H1 (cell line): ENCODE measurements around the gene PDE4B. TPM values are rescaled to one million over a fixed set of nuclear protein-coding genes. Genes with fewer than 3 reads are reported as not detected.
A peak's percentile ranks its signal among the peaks of the same experiment; 100 is the strongest.

Experiments
- CTCF ChIA-PET: fragments of 300-600 bp; sonication (Branson Sonifier 250); formaldehyde crosslinking; loops from one replicate; lab custom pipeline; 2021; ENCODE audit not compliant: partially characterized antibody; lab: Charles Lee
- POLR2A ChIA-PET: fragments of 300-600 bp; sonication (Branson Sonifier 250); formaldehyde crosslinking; loops from one replicate; lab custom pipeline; 2021; ENCODE audit warnings: inconsistent platforms; ENCODE audit not compliant: partially characterized antibody; lab: Charles Lee
- DNase-seq, 2 experiments: peaks; one replicate each; pipeline versions ENCODE4 v3.0.0 to v3.0.0-alpha.2; 2010 to 2022; ENCODE audit warnings: low spot score in 2 of 2, low read depth in 1 of 2, mixed read lengths in 1 of 2
- FAIRE-seq: peaks from 2 replicates; lab custom pipeline; 2011; peaks lifted over from hg19 to GRCh38; lab: Jason Lieb, UNC
- H2AFZ ChIP-seq: 2 replicates; pipeline ENCODE4 v1.8.1; 2012; ENCODE audit warnings: low read length, inconsistent platforms
- H2AK5ac ChIP-seq: 2 replicates; pipeline ENCODE4 v1.6.1; 2013; ENCODE audit warnings: low read depth, low read length
- H2BK120ac ChIP-seq: replicated peaks from 2 replicates; pipeline ENCODE3; 2013; ENCODE audit warnings: low read depth, low read length, inconsistent platforms
- H2BK12ac ChIP-seq: 2 replicates; pipeline ENCODE4 v1.6.1; 2013; ENCODE audit warnings: low read depth, low read length
- H2BK15ac ChIP-seq: 2 replicates; pipeline ENCODE4 v1.6.1; 2013; ENCODE audit warnings: low read length
- H2BK20ac ChIP-seq: 2 replicates; pipeline ENCODE4 v1.6.1; 2013; ENCODE audit warnings: low read length
- H2BK5ac ChIP-seq: 2 replicates; pipeline ENCODE4 v1.6.1; 2013; ENCODE audit warnings: low read depth, low read length
- H3K14ac ChIP-seq: 2 replicates; pipeline ENCODE4 v1.6.1; 2013; ENCODE audit warnings: inconsistent platforms; ENCODE audit not compliant: insufficient read length
- H3K18ac ChIP-seq: 2 replicates; pipeline ENCODE4 v1.6.1; 2013; ENCODE audit warnings: low read length; ENCODE audit errors: extremely low read depth
- H3K23ac ChIP-seq: 2 replicates; pipeline ENCODE4 v1.6.1; 2013; ENCODE audit warnings: inconsistent platforms; ENCODE audit not compliant: insufficient read length
- H3K23me2 ChIP-seq: 2 replicates; pipeline ENCODE4 v1.6.1; 2013; ENCODE audit warnings: low read depth, low read length
- H3K27ac ChIP-seq: 2 replicates; pipeline ENCODE4 v1.6.1; 2011; ENCODE audit warnings: low read depth, low read length, inconsistent platforms
- H3K27me3 ChIP-seq, 4 experiments: replicated peaks in 1 of 4; 1 replicate in 1 of 4; 2 replicates in 3 of 4; pipeline versions ENCODE4 v1.6.1 to v1.8.1; 2011 to 2013; ENCODE audit warnings: low read length in 3 of 4, mild to moderate bottlenecking in 3 of 4, inconsistent platforms in 2 of 4, mixed read lengths in 2 of 4, moderate library complexity in 1 of 4; ENCODE audit not compliant: control insufficient read depth in 3 of 4, insufficient read depth in 3 of 4; ENCODE audit errors: extremely low read depth in 1 of 4
- H3K36me3 ChIP-seq, 4 experiments: 2 replicates each; pipeline versions ENCODE4 v1.6.1 to v1.8.1; 2011 to 2013; ENCODE audit warnings: mild to moderate bottlenecking in 4 of 4, low read length in 3 of 4, moderate library complexity in 2 of 4, control low read depth in 1 of 4, inconsistent platforms in 1 of 4; ENCODE audit not compliant: insufficient read depth in 4 of 4, control insufficient read depth in 2 of 4
- H3K4ac ChIP-seq: replicated peaks from 2 replicates; pipeline ENCODE3; 2013; ENCODE audit warnings: low read length, low read depth, mixed read lengths, inconsistent platforms; ENCODE audit not compliant: insufficient read length
- H3K4me1 ChIP-seq, 4 experiments: replicated peaks in 1 of 4; 1 replicate in 1 of 4; 2 replicates in 3 of 4; pipeline versions ENCODE4 v1.6.1 to v1.8.1; 2011 to 2013; ENCODE audit warnings: low read length in 3 of 4, inconsistent platforms in 2 of 4, mixed read lengths in 1 of 4; ENCODE audit not compliant: insufficient read depth in 4 of 4, control insufficient read depth in 3 of 4
- H3K4me2 ChIP-seq, 2 experiments: 2 replicates each; pipeline versions ENCODE4 v1.6.1 to v1.8.1; 2011 to 2013; ENCODE audit warnings: low read depth in 2 of 2, low read length in 2 of 2, control low read depth in 1 of 2, inconsistent platforms in 1 of 2, mild to moderate bottlenecking in 1 of 2; ENCODE audit not compliant: insufficient read depth in 1 of 2
- H3K4me3 ChIP-seq, 4 experiments: fragments of 200-600, 300-600 bp in 1 of 4; sonication (generic), shearing (Covaris generic), sonication (Bioruptor Twin) in 1 of 4; 2 replicates each; pipeline versions ENCODE4 v1.5.1 to v1.8.1; 2011 to 2016; ENCODE audit warnings: low read length in 4 of 4, low read depth in 3 of 4, control low read depth in 2 of 4, inconsistent platforms in 2 of 4, mild to moderate bottlenecking in 2 of 4, mixed read lengths in 1 of 4, moderate library complexity in 1 of 4; ENCODE audit not compliant: insufficient read depth in 2 of 4; ENCODE audit errors: extremely low read depth in 1 of 4
- H3K56ac ChIP-seq: replicated peaks from 2 replicates; pipeline ENCODE3; 2013; ENCODE audit warnings: low read depth, mild to moderate bottlenecking, mixed read lengths, low read length, inconsistent platforms; ENCODE audit not compliant: insufficient read length
- H3K79me1 ChIP-seq: 2 replicates; pipeline ENCODE4 v1.6.1; 2013; ENCODE audit warnings: low read depth, low read length, control low read depth
- H3K79me2 ChIP-seq, 2 experiments: 2 replicates each; pipeline versions ENCODE4 v1.6.1 to v1.8.1; 2012 to 2013; ENCODE audit warnings: low read length in 2 of 2, mild to moderate bottlenecking in 2 of 2, inconsistent platforms in 1 of 2; ENCODE audit not compliant: insufficient read depth in 2 of 2, control insufficient read depth in 1 of 2
- H3K9ac ChIP-seq, 4 experiments: replicated peaks in 1 of 4; 1 replicate in 1 of 4; 2 replicates in 3 of 4; pipeline versions ENCODE4 v1.6.1 to v1.8.1; 2011 to 2013; ENCODE audit warnings: low read depth in 3 of 4, low read length in 3 of 4, control low read depth in 2 of 4, mild to moderate bottlenecking in 2 of 4, moderate library complexity in 2 of 4, inconsistent platforms in 1 of 4; ENCODE audit errors: extremely low read depth in 1 of 4
- H3K9me3 ChIP-seq, 2 experiments: 2 replicates each; pipeline versions ENCODE4 v1.6.1 to v1.8.1; 2012 to 2013; ENCODE audit warnings: mild to moderate bottlenecking in 2 of 2, moderate library complexity in 2 of 2, control low read depth in 1 of 2, inconsistent platforms in 1 of 2, low read depth in 1 of 2, low read length in 1 of 2, mixed read lengths in 1 of 2; ENCODE audit not compliant: insufficient read depth in 2 of 2
- H4K20me1 ChIP-seq, 2 experiments: replicated peaks in 1 of 2; 2 replicates each; pipeline versions ENCODE3 to v1.8.1; 2011 to 2013; ENCODE audit warnings: inconsistent platforms in 2 of 2, low read length in 2 of 2, mild to moderate bottlenecking in 1 of 2; ENCODE audit not compliant: insufficient read depth in 2 of 2, control insufficient read depth in 1 of 2
- H4K5ac ChIP-seq: 2 replicates; pipeline ENCODE4 v1.6.1; 2013; ENCODE audit warnings: low read length, low read depth, mixed read lengths, inconsistent platforms; ENCODE audit not compliant: insufficient read length
- H4K8ac ChIP-seq: 2 replicates; pipeline ENCODE4 v1.8.0; 2013; ENCODE audit warnings: mild to moderate bottlenecking, moderate library complexity, low read length, inconsistent platforms; ENCODE audit not compliant: insufficient read depth; ENCODE audit errors: extremely low read depth
- H4K91ac ChIP-seq: replicated peaks from 2 replicates; pipeline ENCODE3; 2013; ENCODE audit warnings: low read length, mixed read lengths, inconsistent platforms; ENCODE audit not compliant: insufficient read length
- BACH1 ChIP-seq: IDR thresholded peaks from 2 replicates; pipeline ENCODE4 v1.6.1; 2012; ENCODE audit warnings: low read length, improper control_type of control experiment
- CHD1 ChIP-seq: IDR thresholded peaks from 2 replicates; pipeline ENCODE4 v1.6.1; 2012; ENCODE audit warnings: low read depth, low read length, improper control_type of control experiment
- CTBP2 ChIP-seq: IDR thresholded peaks from 2 replicates; pipeline ENCODE4 v1.7.0; 2011; ENCODE audit warnings: borderline replicate concordance, mild to moderate bottlenecking, moderate library complexity, mixed read lengths, low read length; ENCODE audit not compliant: insufficient read depth, insufficient read length
- KDM1A ChIP-seq: fragments of 200-600, 300-600 bp; sonication (generic); IDR thresholded peaks from 2 replicates; pipeline ENCODE4 v1.7.1; 2016; ENCODE audit warnings: mild to moderate bottlenecking, low read length, borderline replicate concordance
- KDM5A ChIP-seq: fragments of 200-600 bp; IDR thresholded peaks from 2 replicates; pipeline ENCODE4 v1.7.1; 2012; ENCODE audit warnings: mild to moderate bottlenecking, low read length, inconsistent platforms, mixed read lengths
- NRF1 ChIP-seq: IDR thresholded peaks from 2 replicates; pipeline ENCODE4 v1.6.1; 2011; ENCODE audit warnings: mild to moderate bottlenecking, low read depth, low read length, improper control_type of control experiment
- POLR2AphosphoS5 ChIP-seq: IDR thresholded peaks from 2 replicates; pipeline ENCODE4 v1.6.1; 2011; ENCODE audit warnings: low read depth, low read length
- RBBP5 ChIP-seq: IDR thresholded peaks from 2 replicates; pipeline ENCODE4 v1.7.1; 2012; ENCODE audit warnings: low read depth, mild to moderate bottlenecking, inconsistent platforms, low read length, moderate library complexity, borderline replicate concordance
- RFX5 ChIP-seq: IDR thresholded peaks from 2 replicates; pipeline ENCODE4 v1.6.1; 2011; ENCODE audit warnings: low read depth, low read length, improper control_type of control experiment, borderline replicate concordance
- SIRT6 ChIP-seq: IDR thresholded peaks from one replicate; pipeline ENCODE4 v1.7.1; 2012; ENCODE audit warnings: low read length, inconsistent platforms
- SRF ChIP-seq: IDR thresholded peaks from 2 replicates; pipeline ENCODE4 v1.6.1; 2011; ENCODE audit warnings: mild to moderate bottlenecking, low read depth, low read length, moderate library complexity
- TAF1 ChIP-seq: IDR thresholded peaks from 2 replicates; pipeline ENCODE4 v1.6.1; 2011; ENCODE audit warnings: mild to moderate bottlenecking, low read depth, low read length
- WGBS, 2 experiments: shearing (Covaris generic) in 1 of 2; methylation state at CpG; one replicate each; pipeline versions ENCODE4 v1.1.6 to v1.1.7; 2013 to 2015; ENCODE audit warnings: low lambda C conversion rate in 2 of 2, mixed read lengths in 2 of 2, inconsistent platforms in 1 of 2, low coverage in 1 of 2, missing lambda C conversion rate in 1 of 2; ENCODE audit not compliant: insufficient replicate concordance in 2 of 2, insufficient coverage in 1 of 2, insufficient read length in 1 of 2; ENCODE audit errors: extremely low coverage in 1 of 2, missing lambda C conversion rate in 1 of 2; 5-methylcytosine and 5-hydroxymethylcytosine counted together
- polyA plus RNA-seq, 7 experiments: library from polyadenylated mRNA; depleted of rRNA in 3 of 7; stranded (reverse) in 5 of 7; unstranded in 2 of 7; fragments of >200 nt in 5 of 7; fragments of 200-250 nt in 2 of 7; gene quantifications; 1 replicate in 5 of 7; 2 replicates in 1 of 7; 4 replicates in 1 of 7; pipeline versions ENCODE4 v1.2.1 to v1.2.3, GENCODE V29; 2011 to 2013; ENCODE audit warnings: missing spikeins in 2 of 7, mixed read lengths in 2 of 7
- total RNA-seq: library from RNA; stranded (reverse); fragmentation: NEBNext Ultra II Directional; extraction: Animal tissue kit (Norgen Biotek cat#: 25700); gene quantifications from 2 replicates; pipeline ENCODE4 v1.2.1, GENCODE V29; 2021
- TF ChIP-seq, protein P1 (sequence below): IDR thresholded peaks from 2 replicates; pipeline ENCODE4 v1.6.1; 2011; ENCODE audit warnings: low read length, improper control_type of control experiment
- TF ChIP-seq, protein P2 (sequence below): IDR thresholded peaks from 2 replicates; pipeline ENCODE4 v1.6.1; 2012; ENCODE audit warnings: inconsistent platforms

PDE4B gene
- total and polyA plus RNA-seq, 2 of the 8 experiments (the other 6 are each of a cell fraction or from before 2014, with no cell fraction given) = 5.0 to 15.1 TPM

- Histone ChIP-seq H3K9ac (no peak overlapping the region), H2AK5ac (no peak overlapping the region), H3K23ac (no peak overlapping the region), H3K4me2 (no peak overlapping the region), H3K79me2 (no peaks in the 10 kb centered on the region), H3K27ac (no peak overlapping the region), H2BK15ac (no peak overlapping the region), H4K91ac (no peak overlapping the region), H3K9me3 (peaks cover 13 to 18% of the 10 kb centered on the region in 2 experiments), H4K8ac (no peak overlapping the region), H2BK5ac (no peak overlapping the region), H4K20me1 (no peaks in the 10 kb centered on the region), H3K79me1 (no peaks in the 10 kb centered on the region), H3K18ac (no peak overlapping the region), H2BK12ac (no peak overlapping the region), H3K4ac (no peak overlapping the region), H3K23me2 (no peaks in the 10 kb centered on the region), H3K36me3 (no peaks in the 10 kb centered on the region), H3K4me1 (no peaks in the 10 kb centered on the region), H3K27me3 (no peaks in the 10 kb centered on the region), H4K5ac (no peak overlapping the region), H2AFZ (no peak overlapping the region), H3K14ac (no peak overlapping the region), H3K56ac (peak overlapping the region; percentile 86), H2BK20ac (no peak overlapping the region), H3K4me3 (no peak overlapping the region), H2BK120ac (no peak overlapping the region)
- DNase-seq = no peak
- FAIRE-seq = no peak
- 87% methylated on average over 1 of the region's 1 CpG; no CpG with 5 or more reads in 1 of the 2 experiments for WGBS, 2 experiments
- CTCF ChIA-PET = interaction anchor here (1.1 to 1.4 kb wide), 2 partner anchors 12 to 30 kb away, joined by 3 to 4 read pairs; no protein-coding TSS in a partner anchor
- POLR2A ChIA-PET = interaction anchor here (0.9 kb wide), 1 partner anchor 8 kb away, joined by 3 read pairs; no protein-coding TSS in a partner anchor
- no peak for TF ChIP-seq TAF1
- no peak for TF ChIP-seq POLR2AphosphoS5
- TF ChIP-seq KDM1A = no peak
- TF ChIP-seq RFX5 = no peak
- no peak for TF ChIP-seq KDM5A
- no peak for TF ChIP-seq CTBP2
- no peak for TF ChIP-seq SRF
- no peak for TF ChIP-seq CHD1
- TF ChIP-seq NRF1 = no peak
- no peak for TF ChIP-seq SIRT6
- no peak for TF ChIP-seq BACH1
- TF ChIP-seq, protein P1, sequence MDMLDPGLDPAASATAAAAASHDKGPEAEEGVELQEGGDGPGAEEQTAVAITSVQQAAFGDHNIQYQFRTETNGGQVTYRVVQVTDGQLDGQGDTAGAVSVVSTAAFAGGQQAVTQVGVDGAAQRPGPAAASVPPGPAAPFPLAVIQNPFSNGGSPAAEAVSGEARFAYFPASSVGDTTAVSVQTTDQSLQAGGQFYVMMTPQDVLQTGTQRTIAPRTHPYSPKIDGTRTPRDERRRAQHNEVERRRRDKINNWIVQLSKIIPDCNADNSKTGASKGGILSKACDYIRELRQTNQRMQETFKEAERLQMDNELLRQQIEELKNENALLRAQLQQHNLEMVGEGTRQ = no peak
- TF ChIP-seq, protein P2, sequence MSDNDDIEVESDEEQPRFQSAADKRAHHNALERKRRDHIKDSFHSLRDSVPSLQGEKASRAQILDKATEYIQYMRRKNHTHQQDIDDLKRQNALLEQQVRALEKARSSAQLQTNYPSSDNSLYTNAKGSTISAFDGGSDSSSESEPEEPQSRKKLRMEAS = no peak
- TF ChIP-seq RBBP5 = no peak
Observed at GRCh38 chr1:66415866-66416265, 623.2 kb downstream of the PDE4B start.
